Measurements from ENCODE around the gene MSTN.

MSTN gene

DNA sequence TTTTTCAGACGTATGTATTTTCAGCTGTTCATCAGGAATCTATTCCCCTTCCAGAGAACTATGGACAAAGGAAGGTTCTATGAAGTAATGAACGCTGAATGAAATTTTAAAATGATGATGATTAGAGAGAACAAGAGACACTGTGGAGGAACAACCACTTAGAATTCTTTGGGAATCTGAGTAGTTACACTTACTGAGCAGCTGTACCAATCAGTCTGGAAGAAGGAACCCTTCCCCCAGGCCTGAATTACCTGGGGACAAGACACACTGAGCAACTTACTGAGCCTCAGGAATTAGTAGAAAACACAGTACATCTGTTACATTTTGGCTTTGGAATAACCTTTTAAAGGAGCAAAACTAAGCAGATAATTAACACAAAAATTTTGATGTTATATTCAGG, 1.9 kb downstream of the MSTN start:
- H3K4me3 ChIP-seq (ENCODE audit: low read depth, low read length) = no peak overlapping the region

DNA sequence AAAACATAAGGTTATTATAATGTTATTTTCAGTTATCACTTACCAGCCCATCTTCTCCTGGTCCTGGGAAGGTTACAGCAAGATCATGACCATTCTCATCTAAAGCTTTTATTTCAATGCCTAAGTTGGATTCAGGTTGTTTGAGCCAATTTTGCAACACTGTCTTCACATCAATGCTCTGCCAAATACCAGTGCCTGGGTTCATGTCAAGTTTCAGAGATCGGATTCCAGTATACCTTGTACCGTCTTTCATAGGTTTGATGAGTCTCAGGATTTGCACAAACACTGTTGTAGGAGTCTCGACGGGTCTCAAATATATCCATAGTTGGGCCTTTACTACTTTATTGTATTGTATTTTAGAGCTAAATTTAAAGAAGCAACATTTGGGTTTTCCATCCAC, 2.5 kb downstream of the MSTN start:
- in situ Hi-C loops (cut with HindIII; ENCODE audit: low sequenced_read_pairs) = no loop called here
- TF ChIP-seq, protein P1, sequence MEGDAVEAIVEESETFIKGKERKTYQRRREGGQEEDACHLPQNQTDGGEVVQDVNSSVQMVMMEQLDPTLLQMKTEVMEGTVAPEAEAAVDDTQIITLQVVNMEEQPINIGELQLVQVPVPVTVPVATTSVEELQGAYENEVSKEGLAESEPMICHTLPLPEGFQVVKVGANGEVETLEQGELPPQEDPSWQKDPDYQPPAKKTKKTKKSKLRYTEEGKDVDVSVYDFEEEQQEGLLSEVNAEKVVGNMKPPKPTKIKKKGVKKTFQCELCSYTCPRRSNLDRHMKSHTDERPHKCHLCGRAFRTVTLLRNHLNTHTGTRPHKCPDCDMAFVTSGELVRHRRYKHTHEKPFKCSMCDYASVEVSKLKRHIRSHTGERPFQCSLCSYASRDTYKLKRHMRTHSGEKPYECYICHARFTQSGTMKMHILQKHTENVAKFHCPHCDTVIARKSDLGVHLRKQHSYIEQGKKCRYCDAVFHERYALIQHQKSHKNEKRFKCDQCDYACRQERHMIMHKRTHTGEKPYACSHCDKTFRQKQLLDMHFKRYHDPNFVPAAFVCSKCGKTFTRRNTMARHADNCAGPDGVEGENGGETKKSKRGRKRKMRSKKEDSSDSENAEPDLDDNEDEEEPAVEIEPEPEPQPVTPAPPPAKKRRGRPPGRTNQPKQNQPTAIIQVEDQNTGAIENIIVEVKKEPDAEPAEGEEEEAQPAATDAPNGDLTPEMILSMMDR (IDR thresholded peaks at IDR 0.05; ENCODE audit: low read depth, low read length, missing control alignments) = no peak
- H3K4me3 ChIP-seq (ENCODE audit: low read depth, low read length) = no peak overlapping the region

More for the DNA sequence above, 1.9 kb downstream of the MSTN start:
- in situ Hi-C loops (cut with HindIII; ENCODE audit: low sequenced_read_pairs) = no loop called here
- no peak for DNase-seq (ENCODE audit: low read depth)
- TF ChIP-seq, protein P1 (IDR thresholded peaks at IDR 0.05; ENCODE audit: low read depth, low read length, missing control alignments) = no peak

DNA sequence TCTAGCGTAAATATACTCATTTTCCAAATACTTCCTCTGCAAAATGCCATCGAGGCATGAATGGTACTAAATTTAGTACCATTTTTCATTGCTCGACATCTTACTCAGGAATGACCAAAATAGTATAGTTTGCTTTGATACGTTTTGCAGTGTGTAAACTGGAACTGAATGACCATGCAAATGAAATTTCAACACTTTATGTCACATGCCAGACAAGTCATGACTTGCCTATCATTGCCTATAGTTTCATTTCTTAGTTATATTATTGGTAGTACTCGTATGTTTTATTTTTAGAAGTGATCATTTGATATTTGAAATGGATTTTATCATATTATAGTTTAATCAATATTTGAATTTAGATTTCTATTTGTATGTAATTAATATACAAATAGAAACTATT, 9.1 kb downstream of the MSTN start:
- in situ Hi-C loops (cut with HindIII; ENCODE audit: low sequenced_read_pairs) = no loop called here
- no peak overlapping the region for H3K4me3 ChIP-seq (ENCODE audit: low read depth, low read length)
- TF ChIP-seq, protein P1 (IDR thresholded peaks at IDR 0.05; ENCODE audit: low read depth, low read length, missing control alignments) = no peak
- DNase-seq (ENCODE audit: low read depth) = no peak

More for the DNA sequence above, 2.5 kb downstream of the MSTN start:
- DNase-seq (ENCODE audit: low read depth) = no peak

DNA sequence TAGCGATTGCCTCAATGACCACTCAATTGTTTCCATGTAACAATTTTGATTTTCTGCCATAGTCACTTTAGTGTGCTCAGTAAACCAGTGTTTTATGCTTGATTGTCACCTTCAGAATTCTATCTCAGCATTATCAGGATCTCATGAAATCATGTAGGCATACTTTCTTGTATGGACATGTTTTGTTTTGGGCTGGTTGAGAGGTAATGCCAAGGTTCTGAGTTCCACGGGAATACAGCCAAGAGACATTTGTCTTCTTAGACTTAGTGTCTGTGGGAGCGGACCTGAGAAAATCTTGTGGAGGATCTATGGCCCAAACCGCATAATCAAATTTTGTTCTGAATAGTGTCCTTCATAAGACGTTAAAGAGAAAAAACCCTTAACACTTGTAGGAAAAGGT, 10.2 kb downstream of the MSTN start:
- no peak overlapping the region for H3K4me3 ChIP-seq (ENCODE audit: low read depth, low read length)
- in situ Hi-C loops (cut with HindIII; ENCODE audit: low sequenced_read_pairs) = no loop called here
- TF ChIP-seq, protein P1 (IDR thresholded peaks at IDR 0.05; ENCODE audit: low read depth, low read length, missing control alignments) = no peak
- no peak for DNase-seq (ENCODE audit: low read depth)

DNA sequence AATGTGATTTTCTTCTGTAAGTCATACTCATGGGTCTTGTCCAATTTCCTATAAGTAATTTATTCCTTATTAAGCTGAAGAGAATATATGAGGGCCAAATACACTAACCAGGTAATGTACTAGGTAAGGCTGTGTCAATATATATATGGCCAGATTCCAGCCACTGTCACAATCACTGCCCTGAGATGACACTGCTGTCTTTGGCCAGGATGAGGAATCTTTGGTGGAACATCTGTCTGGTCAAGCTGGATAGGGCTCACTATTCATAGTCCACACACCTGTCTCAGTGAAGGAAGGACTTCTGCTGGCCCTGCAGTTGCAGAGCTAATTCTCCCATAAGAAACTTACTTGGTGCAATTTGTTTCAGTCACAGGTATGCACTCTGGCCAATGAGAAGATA, 11.3 kb downstream of the MSTN start:
- in situ Hi-C loops (cut with HindIII; ENCODE audit: low sequenced_read_pairs) = no loop called here
- no peak overlapping the region for H3K4me3 ChIP-seq (ENCODE audit: low read depth, low read length)
- TF ChIP-seq, protein P1 (IDR thresholded peaks at IDR 0.05; ENCODE audit: low read depth, low read length, missing control alignments) = no peak
- DNase-seq (ENCODE audit: low read depth) = no peak

DNA sequence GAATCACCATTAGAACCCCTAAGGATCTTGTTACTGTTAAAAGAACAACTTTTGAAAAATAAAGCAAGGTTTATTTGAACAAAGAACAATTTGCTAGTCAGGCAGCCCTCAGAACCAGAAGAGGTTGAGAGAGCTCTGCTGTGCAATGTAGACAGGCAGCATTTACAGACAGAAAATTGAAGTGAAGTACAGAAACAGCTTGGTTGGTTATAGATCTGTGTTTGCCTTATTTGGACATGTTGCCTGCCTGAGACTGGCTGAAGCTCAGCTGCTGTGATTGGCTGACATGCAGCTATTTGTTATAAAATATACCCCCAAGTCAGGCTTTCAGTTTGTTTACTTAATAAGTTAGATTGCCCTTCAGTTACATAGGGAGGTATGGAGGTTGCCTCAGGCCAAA, 12.5 kb downstream of the MSTN start:
- H3K4me3 ChIP-seq (ENCODE audit: low read depth, low read length) = no peak overlapping the region
- TF ChIP-seq, protein P1 (IDR thresholded peaks at IDR 0.05; ENCODE audit: low read depth, low read length, missing control alignments) = no peak
- no peak for DNase-seq (ENCODE audit: low read depth)
- in situ Hi-C loops (cut with HindIII; ENCODE audit: low sequenced_read_pairs) = no loop called here

DNA sequence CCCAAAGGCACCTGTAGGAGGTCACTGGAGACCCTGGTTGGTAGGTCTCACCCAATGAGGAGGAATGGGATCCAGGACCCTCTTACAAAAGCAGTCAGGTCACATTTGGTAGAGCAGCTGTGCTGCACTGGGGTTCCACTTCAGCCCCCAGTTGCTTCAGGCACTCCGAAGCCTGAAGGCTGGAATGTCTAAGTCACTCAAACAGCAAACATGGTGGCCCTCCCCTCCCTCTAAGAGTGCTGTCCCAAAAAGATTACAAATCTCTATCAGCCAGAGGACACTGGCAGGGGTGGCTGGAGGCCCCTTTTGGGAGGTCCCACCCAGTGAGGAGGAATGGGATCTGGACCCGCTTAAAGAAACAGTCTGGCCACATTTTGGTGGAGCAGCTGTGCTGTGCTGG, 17.7 kb downstream of the MSTN start:
- no peak overlapping the region for H3K4me3 ChIP-seq (ENCODE audit: low read depth, low read length)
- TF ChIP-seq, protein P1 (IDR thresholded peaks at IDR 0.05; ENCODE audit: low read depth, low read length, missing control alignments) = no peak
- no peak for DNase-seq (ENCODE audit: low read depth)
- in situ Hi-C loops (cut with HindIII; ENCODE audit: low sequenced_read_pairs) = no loop called here
